Panc1 (cell line): ENCODE measurements around the gene MEIS2.

ENCODE experiments used
- CTCF ChIP-seq: fragments of 450-650 bp; IDR thresholded peaks from 2 replicates; pipeline ENCODE4 v1.5.1; 2017; ENCODE audit warnings: mild to moderate bottlenecking
- POLR2AphosphoS5 ChIP-seq: IDR thresholded peaks from 2 replicates; pipeline ENCODE4 v1.6.1; 2012; ENCODE audit warnings: mild to moderate bottlenecking, low read depth, low read length, moderate library complexity
- REST ChIP-seq, 2 experiments: IDR thresholded peaks; 2 replicates each; pipeline ENCODE4 v1.6.1; 2011 to 2012; ENCODE audit warnings: low read depth in 2 of 2, control low read depth in 1 of 2, low read length in 1 of 2, mild to moderate bottlenecking in 1 of 2, moderate library complexity in 1 of 2; ENCODE audit not compliant: insufficient read depth in 1 of 2
- SIN3A ChIP-seq: IDR thresholded peaks from 2 replicates; pipeline ENCODE4 v1.6.1; 2012; ENCODE audit warnings: low read depth, mild to moderate bottlenecking, low read length, moderate library complexity, borderline replicate concordance; ENCODE audit not compliant: insufficient read depth
- TCF7L2 ChIP-seq: IDR thresholded peaks from 2 replicates; pipeline ENCODE4 v1.6.1; 2011; ENCODE audit warnings: mild to moderate bottlenecking, low read depth, low read length, inconsistent platforms

- TF ChIP-seq CTCF (no peak), SIN3A (no peak), REST (IDR thresholded peaks at IDR 0.05; ENCODE audit: insufficient read depth in 1 of 2, low read depth in 2 of 2, low read length in 1 of 2) (no peak), POLR2AphosphoS5 (no peak), TCF7L2 (no peak)
These were observed 89.8 kb downstream of the MEIS2 start for GRCh38 chr15:37010595-37010994.
